Fibroblast of villous mesenchyme (primary cell): Measurements from ENCODE around the gene TMEM171. TPM values are rescaled to one million over a fixed set of nuclear protein-coding genes. Genes with fewer than 3 reads are reported as not detected.

Source experiments
- DNase-seq: peaks from one replicate; pipeline ENCODE4 v3.0.0-alpha.2; 2010; ENCODE audit warnings: low read depth
- H3K4me3 ChIP-seq: 2 replicates; pipeline ENCODE4 v1.5.1; 2011; ENCODE audit warnings: low read depth, mild to moderate bottlenecking, low read length
- total RNA-seq: library from RNA; depleted of rRNA; stranded (reverse); fragments of >200 nt; gene quantifications from 2 replicates; pipeline ENCODE4 v1.2.3, GENCODE V29; 2012
- TF ChIP-seq, protein P1 (sequence below): IDR thresholded peaks from 2 replicates; pipeline ENCODE4 v1.5.1; 2012; ENCODE audit warnings: low read depth, mild to moderate bottlenecking, low read length; ENCODE audit not compliant: insufficient read depth

Gene TMEM171
- total RNA-seq, 1 donor: 13.4 TPM

DNA sequence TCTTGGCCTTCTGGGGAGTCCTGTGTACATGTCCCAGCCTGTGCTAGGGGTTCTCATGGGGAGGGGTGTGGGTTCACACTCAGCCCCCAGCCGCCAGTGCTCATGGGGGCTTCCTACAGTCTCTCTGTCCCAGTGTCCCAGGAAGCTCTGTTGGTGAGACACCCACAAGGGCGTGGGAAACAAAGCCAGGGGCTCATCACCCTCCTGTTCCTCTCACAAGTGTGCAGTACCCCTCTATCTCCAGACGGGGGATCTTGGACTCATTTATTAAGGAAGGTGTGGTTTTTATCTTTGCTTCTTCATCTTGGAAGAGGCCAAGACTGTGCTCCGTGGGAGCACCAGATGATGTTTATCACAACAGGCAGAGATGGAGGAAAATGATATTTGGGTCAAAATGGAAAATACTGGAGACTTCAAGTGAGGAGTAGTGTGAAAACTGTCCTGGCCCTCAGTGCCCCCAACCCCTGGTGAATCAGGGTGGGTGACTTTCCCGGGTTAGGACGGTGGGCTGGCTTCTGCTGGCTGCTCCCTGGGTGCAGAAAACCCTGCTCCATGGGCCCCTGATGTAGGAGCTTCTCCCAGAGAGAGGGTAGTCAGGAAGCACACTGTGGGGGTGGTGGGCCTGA, 15.2 kb downstream of the TMEM171 start:
- TF ChIP-seq, protein P1, sequence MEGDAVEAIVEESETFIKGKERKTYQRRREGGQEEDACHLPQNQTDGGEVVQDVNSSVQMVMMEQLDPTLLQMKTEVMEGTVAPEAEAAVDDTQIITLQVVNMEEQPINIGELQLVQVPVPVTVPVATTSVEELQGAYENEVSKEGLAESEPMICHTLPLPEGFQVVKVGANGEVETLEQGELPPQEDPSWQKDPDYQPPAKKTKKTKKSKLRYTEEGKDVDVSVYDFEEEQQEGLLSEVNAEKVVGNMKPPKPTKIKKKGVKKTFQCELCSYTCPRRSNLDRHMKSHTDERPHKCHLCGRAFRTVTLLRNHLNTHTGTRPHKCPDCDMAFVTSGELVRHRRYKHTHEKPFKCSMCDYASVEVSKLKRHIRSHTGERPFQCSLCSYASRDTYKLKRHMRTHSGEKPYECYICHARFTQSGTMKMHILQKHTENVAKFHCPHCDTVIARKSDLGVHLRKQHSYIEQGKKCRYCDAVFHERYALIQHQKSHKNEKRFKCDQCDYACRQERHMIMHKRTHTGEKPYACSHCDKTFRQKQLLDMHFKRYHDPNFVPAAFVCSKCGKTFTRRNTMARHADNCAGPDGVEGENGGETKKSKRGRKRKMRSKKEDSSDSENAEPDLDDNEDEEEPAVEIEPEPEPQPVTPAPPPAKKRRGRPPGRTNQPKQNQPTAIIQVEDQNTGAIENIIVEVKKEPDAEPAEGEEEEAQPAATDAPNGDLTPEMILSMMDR: peak; percentile 41
- peak; percentile 25 for DNase-seq
- no peak overlapping the region for H3K4me3 ChIP-seq

DNA sequence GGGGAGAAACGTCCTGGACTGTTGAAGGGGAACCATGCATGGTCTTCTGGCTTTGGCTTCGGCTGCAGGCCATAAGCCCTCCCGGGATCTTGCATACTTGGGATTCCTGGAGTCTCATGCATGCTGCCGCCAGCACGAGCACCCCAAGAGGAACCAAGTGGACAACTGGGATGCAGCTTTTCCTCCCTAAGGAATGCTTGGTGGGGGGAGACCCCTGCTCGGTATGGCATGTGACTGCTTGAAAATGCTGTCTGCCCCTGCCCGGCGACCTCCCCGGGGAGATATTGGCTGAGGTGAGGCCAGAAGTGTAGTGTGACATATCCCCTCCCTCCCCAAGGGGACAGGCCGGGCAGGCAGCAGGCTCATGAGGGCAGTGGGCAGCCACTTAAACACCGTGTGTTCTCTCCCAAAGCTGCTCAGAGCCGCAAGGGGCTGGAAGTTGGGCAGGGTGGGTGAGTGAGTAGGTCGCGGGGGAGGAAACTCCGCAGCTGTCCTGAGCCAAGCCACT, 15.7 kb downstream of the TMEM171 start:
- DNase-seq: no peak
- TF ChIP-seq, protein P1: no peak
- no peak overlapping the region for H3K4me3 ChIP-seq

DNA sequence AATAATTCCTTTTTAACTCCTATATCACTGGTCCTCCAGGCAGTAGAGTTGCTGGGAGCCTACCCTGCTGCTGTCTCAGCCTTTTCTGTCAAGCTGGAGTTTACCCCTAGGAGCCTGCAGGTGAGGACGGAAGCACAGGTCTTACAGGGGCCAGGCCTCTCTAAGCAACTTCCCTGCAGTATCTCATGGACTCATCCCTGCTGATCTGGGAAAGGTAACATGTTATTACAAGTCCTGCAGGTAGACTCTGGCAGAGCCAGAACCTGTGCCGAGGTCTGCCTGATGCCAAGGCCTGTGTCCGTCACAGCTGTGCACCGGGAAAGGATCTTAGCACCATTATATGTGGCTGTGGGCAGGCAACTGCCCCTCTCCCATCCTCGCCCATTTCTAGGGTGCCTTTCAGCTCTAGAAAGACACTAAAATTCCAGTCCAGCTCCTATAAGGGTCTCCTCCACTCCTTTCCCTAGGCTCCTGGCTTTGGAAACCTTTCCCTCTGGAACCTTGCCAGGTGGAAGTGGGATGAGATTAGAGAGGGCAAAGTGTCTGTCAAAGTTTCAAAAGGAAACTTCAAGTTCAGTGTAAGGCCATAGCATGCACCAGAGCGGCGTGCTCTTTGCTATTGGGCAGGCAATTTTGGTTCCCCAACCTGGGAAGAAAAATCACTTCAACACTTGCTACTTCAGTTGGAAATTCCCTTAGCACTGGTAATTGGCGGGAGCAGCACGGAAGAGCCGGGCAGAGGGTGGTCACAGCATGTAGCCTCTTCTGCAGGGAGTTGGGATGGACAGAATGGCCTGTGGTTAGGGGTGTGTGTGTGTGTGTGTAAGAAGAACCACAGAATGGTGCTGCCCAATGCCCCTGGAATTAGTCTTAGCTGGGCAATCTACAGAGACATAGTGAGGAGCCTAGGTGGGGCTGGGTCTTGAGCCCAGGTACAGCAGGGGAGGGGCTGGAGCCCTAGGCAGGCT, 17.5 kb downstream of the TMEM171 start:
- H3K4me3 ChIP-seq: no peak overlapping the region
- no peak for DNase-seq
- TF ChIP-seq, protein P1: no peak

DNA sequence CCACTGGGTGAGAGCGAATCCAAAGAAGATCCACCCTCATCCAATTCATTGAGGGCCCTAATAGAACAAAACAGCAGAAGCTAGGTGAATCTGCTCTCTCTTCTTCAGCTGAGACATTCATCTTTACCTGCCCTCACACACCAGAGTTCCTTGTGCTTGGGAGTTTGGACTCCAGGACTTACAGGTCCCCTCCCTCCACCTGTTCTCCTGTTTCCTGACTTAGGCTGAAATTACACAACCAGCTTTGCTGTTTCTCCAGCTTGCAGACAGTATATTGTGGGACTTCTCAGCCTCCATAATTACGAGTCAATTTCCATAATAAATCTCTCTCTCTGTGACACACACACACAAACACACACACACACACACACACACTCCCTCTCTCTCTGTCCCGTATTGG, 19.1 kb downstream of the TMEM171 start:
- TF ChIP-seq, protein P1: no peak
- DNase-seq: no peak
- no peak overlapping the region for H3K4me3 ChIP-seq

DNA sequence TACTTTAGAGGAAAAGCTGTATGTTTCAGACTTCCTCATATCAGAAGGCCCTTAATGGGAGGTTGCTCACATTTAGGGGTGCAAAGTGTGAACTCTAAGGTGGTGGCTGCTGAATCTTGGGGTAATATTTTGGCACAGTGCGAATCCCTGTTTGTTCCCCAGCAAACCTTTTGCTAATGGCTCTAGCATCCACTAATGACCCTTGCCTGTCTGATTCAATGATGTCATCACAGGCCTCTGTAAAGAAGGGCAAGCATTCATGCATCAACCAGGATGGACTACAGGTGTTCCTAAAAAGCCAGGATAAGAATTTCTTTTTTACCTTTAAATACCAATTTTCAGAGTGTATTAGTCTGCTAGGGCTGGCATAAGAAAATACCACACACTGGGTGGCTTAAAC, 20.4 kb downstream of the TMEM171 start:
- no peak overlapping the region for H3K4me3 ChIP-seq
- TF ChIP-seq, protein P1: no peak
- no peak for DNase-seq

DNA sequence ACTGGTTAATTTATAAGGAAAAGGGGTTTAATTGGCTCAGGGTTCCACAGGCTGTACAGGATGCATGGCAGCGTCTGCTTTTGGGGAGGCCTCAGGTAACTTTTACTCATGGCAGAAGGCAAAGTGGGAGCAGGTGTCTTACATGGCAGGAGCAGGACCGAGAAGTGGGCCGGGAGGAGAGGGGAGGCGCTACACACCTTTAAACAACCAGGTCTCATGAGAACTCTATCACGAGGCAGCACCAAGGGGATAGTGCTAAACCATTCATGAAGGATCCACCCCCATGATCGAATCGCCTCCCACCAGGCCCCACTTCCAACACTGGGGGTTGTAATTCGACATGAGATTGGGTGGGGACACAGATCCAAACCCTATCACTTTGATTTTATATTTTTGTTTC, 21.7 kb downstream of the TMEM171 start:
- DNase-seq: no peak
- TF ChIP-seq, protein P1: no peak
- no peak overlapping the region for H3K4me3 ChIP-seq
